Activated T-cell treated with anti-CD3 and anti-CD28 coated beads, Interleukin-2, amount 50 U/mL, for 24 hours (primary cell): ENCODE results near the gene CUL7.

Experiments
- DNase-seq: peaks from one replicate; pipeline ENCODE4 v3.0.0-alpha.2; 2020
- H3K27ac Mint-ChIP-seq: 2 replicates; pipeline ENCODE4 v1.8.0; 2020; ENCODE audit warnings: mild to moderate bottlenecking, mixed read lengths
- H3K27me3 Mint-ChIP-seq: 2 replicates; pipeline ENCODE4 v1.8.0; 2020; ENCODE audit warnings: mixed read lengths
- H3K36me3 Mint-ChIP-seq: 2 replicates; pipeline ENCODE4 v1.8.0; 2020; ENCODE audit warnings: low read depth, mixed read lengths
- H3K4me1 Mint-ChIP-seq: 2 replicates; pipeline ENCODE4 v1.8.0; 2020; ENCODE audit warnings: low read depth, mixed read lengths
- H3K4me3 Mint-ChIP-seq: 2 replicates; pipeline ENCODE4 v1.8.0; 2020; ENCODE audit warnings: mild to moderate bottlenecking, moderate library complexity, mixed read lengths
- H3K9me3 Mint-ChIP-seq: 2 replicates; pipeline ENCODE4 v1.8.0; 2020; ENCODE audit warnings: mixed read lengths

The CUL7 gene

GRCh38 chr6:43020847-43021246 is 32.8 kb downstream of the CUL7 start:
- Mint-ChIP-seq H3K27ac (peak overlapping the region; percentile 93), H3K4me3 (peak overlapping the region; percentile 97), H3K4me1 (peaks cover 55% of the 10 kb centered on the region), H3K9me3 (no peaks in the 10 kb centered on the region), H3K27me3 (no peaks in the 10 kb centered on the region), H3K36me3 (peaks cover 79% of the 10 kb centered on the region)
- DNase-seq: no peak

GRCh38 chr6:43020052-43020705 is 33.5 kb downstream of the CUL7 start:
- Mint-ChIP-seq H3K36me3 (peaks cover 72% of the 10 kb centered on the region), H3K27me3 (no peaks in the 10 kb centered on the region), H3K27ac (peak overlapping the region; percentile 93), H3K4me3 (peak overlapping the region; percentile 5), H3K4me1 (peaks cover 58% of the 10 kb centered on the region), H3K9me3 (no peaks in the 10 kb centered on the region)
- DNase-seq: no peak

GRCh38 chr6:43019152-43019551 is 34.5 kb downstream of the CUL7 start:
- H3K4me3 Mint-ChIP-seq: no peak overlapping the region
- H3K27ac Mint-ChIP-seq: no peak overlapping the region
- H3K27me3 Mint-ChIP-seq: no peaks in the 10 kb centered on the region
- H3K4me1 Mint-ChIP-seq: peaks cover 57% of the 10 kb centered on the region
- no peaks in the 10 kb centered on the region for H3K9me3 Mint-ChIP-seq
- H3K36me3 Mint-ChIP-seq: peaks cover 69% of the 10 kb centered on the region
- DNase-seq: no peak

GRCh38 chr6:43016943-43017334 is 36.7 kb downstream of the CUL7 start:
- no peaks in the 10 kb centered on the region for H3K27me3 Mint-ChIP-seq
- peak overlapping the region; percentile 78 for H3K27ac Mint-ChIP-seq
- H3K36me3 Mint-ChIP-seq: peaks cover 76% of the 10 kb centered on the region
- no peaks in the 10 kb centered on the region for H3K9me3 Mint-ChIP-seq
- H3K4me3 Mint-ChIP-seq: no peak overlapping the region
- DNase-seq: no peak
- peaks cover 62% of the 10 kb centered on the region for H3K4me1 Mint-ChIP-seq

- peak overlapping the region; percentile 78 for H3K27ac Mint-ChIP-seq
- H3K4me1 Mint-ChIP-seq: peaks cover 66% of the 10 kb centered on the region
- no peak for DNase-seq
- H3K36me3 Mint-ChIP-seq: peaks cover 79% of the 10 kb centered on the region
- no peaks in the 10 kb centered on the region for H3K27me3 Mint-ChIP-seq
- no peaks in the 10 kb centered on the region for H3K9me3 Mint-ChIP-seq
- peak overlapping the region; percentile 32 for H3K4me3 Mint-ChIP-seq
Observed at GRCh38 chr6:43016176-43016942, 37.3 kb downstream of the CUL7 start.

- Mint-ChIP-seq H3K9me3 (no peaks in the 10 kb centered on the region), H3K27ac (peak overlapping the region; percentile 97), H3K36me3 (peaks cover 81% of the 10 kb centered on the region), H3K4me1 (peaks cover 59% of the 10 kb centered on the region), H3K27me3 (no peaks in the 10 kb centered on the region), H3K4me3 (peak overlapping the region; percentile 96)
- no peak for DNase-seq
Observed at GRCh38 chr6:43014434-43014909, 39.2 kb downstream of the CUL7 start.

GRCh38 chr6:43013843-43014433 is 39.7 kb downstream of the CUL7 start, which contains the start of the genes KLHDC3 and MEA1:
Gene KLHDC3, plus strand, starts transcription at chr6:43014249. Its CDS starts 2,944 bp downstream, at chr6:43017193.
Gene MEA1, minus strand, starts transcription at chr6:43013946. Its CDS starts 133 bp downstream, at chr6:43013813.
- peaks cover 59% of the 10 kb centered on the region for H3K4me1 Mint-ChIP-seq
- peak within 1 kb of the TSS; percentile 96 for H3K4me3 Mint-ChIP-seq
- H3K36me3 Mint-ChIP-seq: peaks cover 81% of the 10 kb centered on the region
- H3K9me3 Mint-ChIP-seq: no peaks in the 10 kb centered on the region
- no peaks in the 10 kb centered on the region for H3K27me3 Mint-ChIP-seq
- DNase-seq: peak; percentile 99
- peak within 1 kb of the TSS; percentile 97 for H3K27ac Mint-ChIP-seq

- Mint-ChIP-seq H3K4me3 (peak overlapping the region; percentile 96), H3K9me3 (no peaks in the 10 kb centered on the region), H3K4me1 (peaks cover 59% of the 10 kb centered on the region), H3K27ac (peak overlapping the region; percentile 97), H3K36me3 (peaks cover 81% of the 10 kb centered on the region), H3K27me3 (no peaks in the 10 kb centered on the region)
- no peak for DNase-seq
Observed at GRCh38 chr6:43013097-43013842, 40.4 kb downstream of the CUL7 start.

- H3K4me3 Mint-ChIP-seq: peak overlapping the region; percentile 96
- peaks cover 81% of the 10 kb centered on the region for H3K36me3 Mint-ChIP-seq
- H3K9me3 Mint-ChIP-seq: no peaks in the 10 kb centered on the region
- H3K27ac Mint-ChIP-seq: peak overlapping the region; percentile 97
- DNase-seq: no peak
- peaks cover 55% of the 10 kb centered on the region for H3K4me1 Mint-ChIP-seq
- no peaks in the 10 kb centered on the region for H3K27me3 Mint-ChIP-seq
Observed at GRCh38 chr6:43012364-43012763, 41.3 kb downstream of the CUL7 start.

- Mint-ChIP-seq H3K4me1 (peaks cover 44% of the 10 kb centered on the region), H3K36me3 (peaks cover 85% of the 10 kb centered on the region), H3K4me3 (peak overlapping the region; percentile 31), H3K27ac (peak overlapping the region; percentile 97), H3K27me3 (no peaks in the 10 kb centered on the region), H3K9me3 (no peaks in the 10 kb centered on the region)
- DNase-seq: no peak
Observed at GRCh38 chr6:43011207-43011606, 42.4 kb downstream of the CUL7 start.

GRCh38 chr6:43009124-43009523 is 44.5 kb downstream of the CUL7 start:
- peaks cover 86% of the 10 kb centered on the region for H3K36me3 Mint-ChIP-seq
- DNase-seq: peak; percentile 55

GRCh38 chr6:43007126-43007525 is 46.5 kb downstream of the CUL7 start:
- H3K27me3 Mint-ChIP-seq: no peaks in the 10 kb centered on the region
- H3K9me3 Mint-ChIP-seq: no peaks in the 10 kb centered on the region
- H3K36me3 Mint-ChIP-seq: peaks cover 73% of the 10 kb centered on the region
- H3K4me3 Mint-ChIP-seq: no peak overlapping the region
- peaks cover 17% of the 10 kb centered on the region for H3K4me1 Mint-ChIP-seq
- no peak for DNase-seq
- no peak overlapping the region for H3K27ac Mint-ChIP-seq

More at GRCh38 chr6:43009124-43009523, 44.5 kb downstream of the CUL7 start:
- no peaks in the 10 kb centered on the region for H3K27me3 Mint-ChIP-seq
- H3K4me3 Mint-ChIP-seq: no peak overlapping the region
- H3K9me3 Mint-ChIP-seq: no peaks in the 10 kb centered on the region
- H3K4me1 Mint-ChIP-seq: peaks cover 31% of the 10 kb centered on the region
- H3K27ac Mint-ChIP-seq: peak overlapping the region; percentile 68

- peaks cover 8% of the 10 kb centered on the region for H3K4me1 Mint-ChIP-seq
- H3K27me3 Mint-ChIP-seq: no peaks in the 10 kb centered on the region
- no peak overlapping the region for H3K27ac Mint-ChIP-seq
- H3K9me3 Mint-ChIP-seq: no peaks in the 10 kb centered on the region
- H3K36me3 Mint-ChIP-seq: peaks cover 64% of the 10 kb centered on the region
- no peak for DNase-seq
- H3K4me3 Mint-ChIP-seq: no peak overlapping the region
Observed at GRCh38 chr6:43006251-43006650, 47.4 kb downstream of the CUL7 start.

- H3K27me3 Mint-ChIP-seq: no peaks in the 10 kb centered on the region
- H3K36me3 Mint-ChIP-seq: peaks cover 60% of the 10 kb centered on the region
- DNase-seq: no peak
- H3K4me1 Mint-ChIP-seq: peaks cover 4% of the 10 kb centered on the region
- no peak overlapping the region for H3K4me3 Mint-ChIP-seq
- H3K27ac Mint-ChIP-seq: peak overlapping the region; percentile 42
- no peaks in the 10 kb centered on the region for H3K9me3 Mint-ChIP-seq
Observed at GRCh38 chr6:43005844-43006243, 47.8 kb downstream of the CUL7 start.
